H9 (cell line): ENCODE measurements around the gene PAH. TPM values are rescaled to one million over a fixed set of nuclear protein-coding genes. Genes with fewer than 3 reads are reported as not detected.

Source experiments
- DNase-seq: peaks from one replicate; pipeline ENCODE4 v3.0.0-alpha.2; 2017
- H2AFZ ChIP-seq: one replicate; pipeline ENCODE4 v1.6.1; 2013; ENCODE audit warnings: mild to moderate bottlenecking, low read length, control low read depth, moderate library complexity
- H2AK5ac ChIP-seq: 2 replicates; pipeline ENCODE4 v1.6.1; 2013; ENCODE audit warnings: low read length, control low read depth, mixed read lengths; ENCODE audit not compliant: insufficient read length
- H2BK120ac ChIP-seq: one replicate; pipeline ENCODE4 v1.6.1; 2013; ENCODE audit warnings: low read depth, mild to moderate bottlenecking, low read length, control low read depth, inconsistent platforms; ENCODE audit not compliant: poor library complexity, severe bottlenecking
- H2BK12ac ChIP-seq: 2 replicates; pipeline ENCODE4 v1.6.1; 2013; ENCODE audit warnings: low read length, control low read depth, mixed read lengths, low read depth; ENCODE audit not compliant: insufficient read length
- H2BK15ac ChIP-seq: 2 replicates; pipeline ENCODE4 v1.6.1; 2013; ENCODE audit warnings: low read depth, low read length, control low read depth
- H2BK20ac ChIP-seq: one replicate; pipeline ENCODE4 v1.6.1; 2013; ENCODE audit warnings: low read depth, mild to moderate bottlenecking, low read length, control low read depth, inconsistent platforms; ENCODE audit not compliant: poor library complexity, severe bottlenecking
- H2BK5ac ChIP-seq: 2 replicates; pipeline ENCODE4 v1.6.1; 2013; ENCODE audit warnings: low read length, control low read depth, mixed read lengths; ENCODE audit not compliant: insufficient read length
- H3K14ac ChIP-seq: 2 replicates; pipeline ENCODE4 v1.6.1; 2013; ENCODE audit warnings: low read length, control low read depth; ENCODE audit not compliant: insufficient read depth
- H3K18ac ChIP-seq: 2 replicates; pipeline ENCODE4 v1.6.1; 2013; ENCODE audit warnings: low read depth, mild to moderate bottlenecking, mixed read lengths, low read length, control low read depth; ENCODE audit not compliant: insufficient read length
- H3K23ac ChIP-seq: 2 replicates; pipeline ENCODE4 v1.6.1; 2013; ENCODE audit warnings: low read length, control low read depth, mixed read lengths, low read depth; ENCODE audit not compliant: insufficient read length
- H3K23me2 ChIP-seq: 2 replicates; pipeline ENCODE4 v1.6.1; 2013; ENCODE audit warnings: low read depth, mild to moderate bottlenecking, mixed read lengths, low read length, control low read depth; ENCODE audit not compliant: insufficient read length, poor library complexity, severe bottlenecking
- H3K27ac ChIP-seq: 2 replicates; pipeline ENCODE4 v1.5.1; 2013; ENCODE audit warnings: low read length, control low read depth, mixed read lengths, low read depth; ENCODE audit not compliant: insufficient read length
- H3K27me3 ChIP-seq: 2 replicates; pipeline ENCODE4 v1.6.1; 2013; ENCODE audit warnings: low read length, control low read depth, inconsistent platforms; ENCODE audit not compliant: insufficient read depth
- H3K4ac ChIP-seq: 2 replicates; pipeline ENCODE4 v1.6.1; 2013; ENCODE audit warnings: low read depth, mild to moderate bottlenecking, control low read depth, inconsistent platforms, low read length, moderate library complexity
- H3K4me1 ChIP-seq: 2 replicates; pipeline ENCODE4 v1.6.1; 2013; ENCODE audit warnings: low read length, control low read depth, inconsistent platforms; ENCODE audit not compliant: insufficient read depth
- H3K4me2 ChIP-seq: 2 replicates; pipeline ENCODE4 v1.6.1; 2013; ENCODE audit warnings: low read length, control low read depth, mixed read lengths; ENCODE audit not compliant: insufficient read length, insufficient read depth
- H3K56ac ChIP-seq: 2 replicates; pipeline ENCODE4 v1.6.1; 2013; ENCODE audit warnings: low read depth, mild to moderate bottlenecking, mixed read lengths, low read length, control low read depth; ENCODE audit not compliant: insufficient read length
- H3K79me1 ChIP-seq: 2 replicates; pipeline ENCODE4 v1.6.1; 2013; ENCODE audit warnings: low read depth, mild to moderate bottlenecking, moderate library complexity, low read length, control low read depth, inconsistent platforms; ENCODE audit not compliant: insufficient read depth, poor library complexity, severe bottlenecking
- H3K79me2 ChIP-seq: 2 replicates; pipeline ENCODE4 v1.6.1; 2013; ENCODE audit warnings: low read length, control low read depth, inconsistent platforms; ENCODE audit not compliant: insufficient read depth
- H3K9ac ChIP-seq: 2 replicates; pipeline ENCODE4 v1.6.1; 2013; ENCODE audit warnings: low read length, control low read depth, mixed read lengths; ENCODE audit not compliant: insufficient read length; ENCODE audit errors: extremely low read depth
- H3K9me3 ChIP-seq: one replicate; pipeline ENCODE4 v1.6.1; 2013; ENCODE audit warnings: low read depth, low read length, inconsistent platforms; ENCODE audit not compliant: control insufficient read depth
- H3T11ph ChIP-seq: one replicate; pipeline ENCODE4 v1.6.1; 2013; ENCODE audit warnings: mild to moderate bottlenecking, low read length, control low read depth, inconsistent platforms
- H4K20me1 ChIP-seq: one replicate; pipeline ENCODE4 v1.6.1; 2013; ENCODE audit not compliant: control insufficient read depth, insufficient read length, insufficient read depth
- H4K5ac ChIP-seq: 2 replicates; pipeline ENCODE4 v1.6.1; 2013; ENCODE audit warnings: low read depth, mild to moderate bottlenecking, mixed read lengths, low read length, control low read depth; ENCODE audit not compliant: insufficient read length
- H4K8ac ChIP-seq: replicated peaks from 2 replicates; pipeline ENCODE4 v1.6.1; 2013; ENCODE audit warnings: low read length, control low read depth, mixed read lengths, low read depth; ENCODE audit not compliant: insufficient read length
- H4K91ac ChIP-seq: 2 replicates; pipeline ENCODE4 v1.6.1; 2013; ENCODE audit warnings: low read depth, mild to moderate bottlenecking, moderate library complexity, mixed read lengths, low read length, control low read depth; ENCODE audit not compliant: insufficient read length
- H3K27ac Mint-ChIP-seq, 3 experiments: 2 replicates in 2 of 3; 3 replicates in 1 of 3; pipeline ENCODE4 v1.8.0; 2020 to 2021; ENCODE audit warnings: mixed read lengths in 3 of 3, mild to moderate bottlenecking in 1 of 3, moderate library complexity in 1 of 3
- H3K27me3 Mint-ChIP-seq: 2 replicates; pipeline ENCODE4 v1.8.0; 2021; ENCODE audit warnings: low read depth, mild to moderate bottlenecking, moderate library complexity, mixed read lengths
- H3K36me3 Mint-ChIP-seq, 3 experiments: 2 replicates in 2 of 3; 3 replicates in 1 of 3; pipeline ENCODE4 v1.8.0; 2020 to 2021; ENCODE audit warnings: low read depth in 3 of 3, mixed read lengths in 3 of 3; ENCODE audit not compliant: insufficient read depth in 1 of 3
- H3K4me1 Mint-ChIP-seq, 2 experiments: 2 replicates each; pipeline ENCODE4 v1.8.0; 2020; ENCODE audit warnings: mixed read lengths in 2 of 2
- H3K4me3 Mint-ChIP-seq, 2 experiments: 2 replicates in 1 of 2; 3 replicates in 1 of 2; pipeline ENCODE4 v1.8.0; 2020 to 2021; ENCODE audit warnings: mild to moderate bottlenecking in 2 of 2, mixed read lengths in 2 of 2, moderate library complexity in 1 of 2
- H3K9me3 Mint-ChIP-seq, 2 experiments: 2 replicates in 1 of 2; 3 replicates in 1 of 2; pipeline ENCODE4 v1.8.0; 2020; ENCODE audit warnings: mild to moderate bottlenecking in 2 of 2, mixed read lengths in 2 of 2, moderate library complexity in 1 of 2
- WGBS: extraction: QIAGEN DNeasy Blood & Tissue Kit; methylation state at CpG from one replicate; pipeline ENCODE4 v1.1.7; 2013; ENCODE audit warnings: missing lambda C conversion rate, low lambda C conversion rate, mixed read lengths; ENCODE audit not compliant: insufficient read length; ENCODE audit errors: extremely low coverage; 5-methylcytosine and 5-hydroxymethylcytosine counted together
- total RNA-seq: library from RNA; stranded (reverse); gene quantifications from 2 replicates; pipeline ENCODE4 v1.2.1, GENCODE V29; 2021
- TF ChIP-seq, protein P1 (sequence below): fragments of 200-600 bp; sonication (generic); conservative IDR thresholded peaks from 3 replicates; pipeline ENCODE4 v1.8.0; 2021; ENCODE audit warnings: antibody characterized with exemption, mild to moderate bottlenecking

The PAH gene
- total RNA-seq, 1 experiment from 2014 or later = 6.1 TPM

DNA sequence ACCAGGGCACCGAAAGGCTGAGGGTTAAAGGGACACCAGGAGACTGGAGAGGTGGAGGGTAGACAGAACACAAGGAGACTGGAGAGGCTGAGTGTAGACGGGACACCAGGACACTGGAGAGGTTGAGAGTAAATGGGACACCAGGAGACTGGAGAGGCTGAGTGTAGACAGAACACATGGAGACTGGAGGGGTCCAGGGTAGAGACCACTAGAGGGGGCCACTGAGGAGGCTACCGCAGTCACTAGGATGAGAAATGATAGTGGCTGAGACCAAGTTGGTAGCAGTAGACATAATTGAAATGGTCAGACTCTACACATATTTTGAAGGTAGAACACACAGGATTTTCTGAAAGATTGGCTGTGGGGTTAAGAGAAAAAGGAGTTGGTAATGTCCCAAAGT lies 68.2 kb downstream of the PAH start:
- no peak overlapping the region for H4K91ac ChIP-seq
- H3K27ac ChIP-seq = no peak overlapping the region
- no peaks in the 10 kb centered on the region for H3K36me3 Mint-ChIP-seq
- no peak overlapping the region for H4K5ac ChIP-seq
- H3K14ac ChIP-seq = no peak overlapping the region
- no peaks in the 10 kb centered on the region for H3K79me2 ChIP-seq
- TF ChIP-seq, protein P1, sequence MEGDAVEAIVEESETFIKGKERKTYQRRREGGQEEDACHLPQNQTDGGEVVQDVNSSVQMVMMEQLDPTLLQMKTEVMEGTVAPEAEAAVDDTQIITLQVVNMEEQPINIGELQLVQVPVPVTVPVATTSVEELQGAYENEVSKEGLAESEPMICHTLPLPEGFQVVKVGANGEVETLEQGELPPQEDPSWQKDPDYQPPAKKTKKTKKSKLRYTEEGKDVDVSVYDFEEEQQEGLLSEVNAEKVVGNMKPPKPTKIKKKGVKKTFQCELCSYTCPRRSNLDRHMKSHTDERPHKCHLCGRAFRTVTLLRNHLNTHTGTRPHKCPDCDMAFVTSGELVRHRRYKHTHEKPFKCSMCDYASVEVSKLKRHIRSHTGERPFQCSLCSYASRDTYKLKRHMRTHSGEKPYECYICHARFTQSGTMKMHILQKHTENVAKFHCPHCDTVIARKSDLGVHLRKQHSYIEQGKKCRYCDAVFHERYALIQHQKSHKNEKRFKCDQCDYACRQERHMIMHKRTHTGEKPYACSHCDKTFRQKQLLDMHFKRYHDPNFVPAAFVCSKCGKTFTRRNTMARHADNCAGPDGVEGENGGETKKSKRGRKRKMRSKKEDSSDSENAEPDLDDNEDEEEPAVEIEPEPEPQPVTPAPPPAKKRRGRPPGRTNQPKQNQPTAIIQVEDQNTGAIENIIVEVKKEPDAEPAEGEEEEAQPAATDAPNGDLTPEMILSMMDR = peak; percentile 62
- H3K23ac ChIP-seq = no peak overlapping the region
- H3K27ac Mint-ChIP-seq = no peak overlapping the region; a peak in 1 of 7 replicates
- H3T11ph ChIP-seq = no peak overlapping the region
- no CpG with 5 or more reads among the region's 3 CpGs for WGBS
- no peak overlapping the region for H4K8ac ChIP-seq
- H4K20me1 ChIP-seq = no peaks in the 10 kb centered on the region
- no peak overlapping the region for H2BK5ac ChIP-seq
- no peak overlapping the region for H3K4me2 ChIP-seq
- no peaks in the 10 kb centered on the region for H3K79me1 ChIP-seq
- H3K56ac ChIP-seq = no peak overlapping the region
- no peak overlapping the region for H2BK12ac ChIP-seq
- H3K9ac ChIP-seq = no peak overlapping the region
- H2AFZ ChIP-seq = no peak overlapping the region
- no peak overlapping the region for H3K4me3 Mint-ChIP-seq
- H3K27me3 Mint-ChIP-seq = peaks cover 8% of the 10 kb centered on the region
- H3K18ac ChIP-seq = no peak overlapping the region
- H2AK5ac ChIP-seq = no peak overlapping the region
- no peak overlapping the region for H2BK120ac ChIP-seq
- H3K4me1 ChIP-seq = no peaks in the 10 kb centered on the region
- H3K4ac ChIP-seq = no peak overlapping the region
- no peak overlapping the region for H2BK15ac ChIP-seq
- H2BK20ac ChIP-seq = no peak overlapping the region
- H3K27me3 ChIP-seq = no peaks in the 10 kb centered on the region
- H3K4me1 Mint-ChIP-seq = no peaks in the 10 kb centered on the region
- no peaks in the 10 kb centered on the region for H3K9me3 ChIP-seq
- peak; percentile 60 for DNase-seq
- H3K9me3 Mint-ChIP-seq = no peaks in the 10 kb centered on the region
- no peaks in the 10 kb centered on the region for H3K23me2 ChIP-seq
